Progenitor cell of endocrine pancreas (in vitro differentiated cells): ENCODE measurements around the gene SPON2. TPM values are rescaled to one million over a fixed set of nuclear protein-coding genes. Genes with fewer than 3 reads are reported as not detected.
"Not testable (repeated sequence)": the region's sequence is repeated elsewhere in the genome, so short reads cannot be mapped to it uniquely, and the experiment has no call there.

Source experiments
- DNase-seq: peaks from one replicate; pipeline ENCODE4 v3.0.0; 2021; ENCODE audit warnings: low spot score; ENCODE audit not compliant: unreplicated experiment
- H3K27ac Mint-ChIP-seq: 2 replicates; pipeline ENCODE4 v1.8.0; 2021; ENCODE audit warnings: mild to moderate bottlenecking, moderate library complexity, mixed read lengths
- H3K27me3 Mint-ChIP-seq: 2 replicates; pipeline ENCODE4 v1.8.0; 2021; ENCODE audit warnings: mixed read lengths
- H3K36me3 Mint-ChIP-seq: 2 replicates; pipeline ENCODE4 v1.8.0; 2022; ENCODE audit warnings: mixed read lengths; ENCODE audit not compliant: insufficient read depth
- H3K4me1 Mint-ChIP-seq: 2 replicates; pipeline ENCODE4 v1.8.0; 2021; ENCODE audit warnings: low read depth, mixed read lengths
- H3K4me3 Mint-ChIP-seq: 2 replicates; pipeline ENCODE4 v1.8.0; 2021; ENCODE audit warnings: low read depth, mild to moderate bottlenecking, moderate library complexity, mixed read lengths
- H3K9me3 Mint-ChIP-seq: 2 replicates; pipeline ENCODE4 v1.8.0; 2021; ENCODE audit warnings: low read depth, mixed read lengths
- CTCF ChIP-seq: fragments of 200-600 bp; sonication (generic); IDR thresholded peaks from one replicate; pipeline ENCODE4 v1.5.0; 2021; ENCODE audit warnings: antibody characterized with exemption, mild to moderate bottlenecking; ENCODE audit not compliant: unreplicated experiment
- total RNA-seq: library from RNA; stranded (reverse); gene quantifications from 2 replicates; pipeline ENCODE4 v1.2.1, GENCODE V29; 2021

SPON2 gene
- total RNA-seq, 1 donor from 2014 or later = 2.2 TPM

GRCh38 chr4:1126506-1126905 is 45.9 kb downstream of the SPON2 start:
- DNase-seq = no peak
- Mint-ChIP-seq H3K27me3 (peaks cover 20% of the 10 kb centered on the region), H3K4me3 (no peak overlapping the region), H3K9me3 (no peaks in the 10 kb centered on the region), H3K4me1 (no peaks in the 10 kb centered on the region), H3K27ac (no peak overlapping the region), H3K36me3 (peaks cover 1% of the 10 kb centered on the region)
- TF ChIP-seq CTCF = no peak

- H3K27me3 Mint-ChIP-seq = peaks cover 23% of the 10 kb centered on the region
- not testable (repeated sequence) for H3K27ac Mint-ChIP-seq, H3K9me3 Mint-ChIP-seq, DNase-seq, H3K36me3 Mint-ChIP-seq, H3K4me3 Mint-ChIP-seq, H3K4me1 Mint-ChIP-seq
Measured at GRCh38 chr4:1125466-1125865, 46.9 kb downstream of the SPON2 start.

- TF ChIP-seq CTCF = no peak
- no peak for DNase-seq
- Mint-ChIP-seq H3K4me1 (no peaks in the 10 kb centered on the region), H3K9me3 (no peaks in the 10 kb centered on the region), H3K27me3 (peaks cover 26% of the 10 kb centered on the region), H3K36me3 (peaks cover 1% of the 10 kb centered on the region), H3K4me3 (no peak overlapping the region), H3K27ac (no peak overlapping the region)
Measured at GRCh38 chr4:1124818-1125217, 47.6 kb downstream of the SPON2 start.

GRCh38 chr4:1122505-1122904 is 49.9 kb downstream of the SPON2 start:
- Mint-ChIP-seq H3K9me3 (no peaks in the 10 kb centered on the region), H3K27me3 (peaks cover 28% of the 10 kb centered on the region)
- TF ChIP-seq CTCF = no peak

More at GRCh38 chr4:1122505-1122904, 49.9 kb downstream of the SPON2 start:
- Mint-ChIP-seq H3K36me3 (peaks cover 1% of the 10 kb centered on the region), H3K4me1 (no peaks in the 10 kb centered on the region), H3K27ac (no peak overlapping the region), H3K4me3 (no peak overlapping the region)
- no peak for DNase-seq

Other genes starting within 250 kb of the SPON2 start
- gene GAK, start 240.3 kb downstream of the SPON2 start, total RNA-seq = 116 and 119 TPM in 2 replicates
- gene TMEM175, start 240.1 kb downstream of the SPON2 start, total RNA-seq = 29.1 and 30.6 TPM in 2 replicates
- 21.6 and 24.9 TPM in 2 replicates for gene DGKQ, start 199.0 kb downstream of the SPON2 start, total RNA-seq
- gene IDUA, start 185.5 kb downstream of the SPON2 start, total RNA-seq = 79.4 and 87.0 TPM in 2 replicates
- gene SLC26A1, start 179.2 kb downstream of the SPON2 start, total RNA-seq = 2.6 and 3.3 TPM in 2 replicates
- 121 and 126 TPM in 2 replicates for gene FGFRL1, start 161.0 kb downstream of the SPON2 start, total RNA-seq
- gene RNF212, start 59.0 kb downstream of the SPON2 start, total RNA-seq = 11.2 and 11.6 TPM in 2 replicates
- gene CTBP1, start 76.5 kb upstream of the SPON2 start, total RNA-seq = 199 and 204 TPM in 2 replicates
- gene MAEA, start 117.3 kb upstream of the SPON2 start, total RNA-seq = 77.8 and 81.3 TPM in 2 replicates
- gene UVSSA, start 174.6 kb upstream of the SPON2 start, total RNA-seq = 32.5 and 39.5 TPM in 2 replicates
- not detected in 2 replicates for gene NKX1-1, start 233.9 kb upstream of the SPON2 start, total RNA-seq